ACC112 (cell line): ENCODE data around the gene COL1A2.
A peak's percentile ranks its signal among the peaks of the same experiment; 100 is the strongest.

Source experiments
- H2AFZ ChIP-seq: fragments of 200-600 bp; sonication (generic); one replicate; pipeline ENCODE4 v1.6.0; 2017; ENCODE audit warnings: antibody characterized with exemption, low read length; ENCODE audit not compliant: unreplicated experiment
- H3K27ac ChIP-seq: fragments of 200-600 bp; sonication (generic); 2 replicates; pipeline ENCODE4 v1.5.1; 2014; ENCODE audit warnings: low read depth, mild to moderate bottlenecking, antibody characterized with exemption, low read length, moderate library complexity
- H3K27me3 ChIP-seq: fragments of 200-600 bp; sonication (generic); 2 replicates; pipeline ENCODE4 v1.6.1; 2014; ENCODE audit warnings: mild to moderate bottlenecking, antibody characterized with exemption, low read length, moderate library complexity, mixed read lengths; ENCODE audit not compliant: insufficient read depth
- H3K36me3 ChIP-seq: fragments of 200-600 bp; sonication (generic); 2 replicates; pipeline ENCODE4 v1.6.1; 2016; ENCODE audit warnings: mild to moderate bottlenecking, antibody characterized with exemption, low read length, moderate library complexity, mixed read lengths; ENCODE audit not compliant: insufficient read depth
- H3K4me1 ChIP-seq: fragments of 200-600 bp; sonication (generic); one replicate; pipeline ENCODE4 v1.6.1; 2016; ENCODE audit warnings: low read length, mixed read lengths; ENCODE audit not compliant: insufficient read depth, unreplicated experiment, control insufficient read depth
- H3K4me3 ChIP-seq: fragments of 200-600 bp; sonication (generic); 2 replicates; pipeline ENCODE4 v1.5.1; 2014; ENCODE audit warnings: mild to moderate bottlenecking, low read depth, low read length
- H3K79me2 ChIP-seq: fragments of 200-600 bp; sonication (generic); one replicate; pipeline ENCODE4 v1.6.0; 2016; ENCODE audit warnings: low read length; ENCODE audit not compliant: control insufficient read depth, unreplicated experiment, insufficient read depth

The COL1A2 gene

GRCh38 chr7:94394437-94395140 lies at the start of gene COL1A2:
Gene COL1A2, plus strand, starts transcription at chr7:94394895. Its CDS starts 137 bp downstream, at chr7:94395032.
- H3K27me3 ChIP-seq, result no peaks in the 10 kb centered on the region
- peaks cover 32% of the 10 kb centered on the region for H3K4me1 ChIP-seq
- H3K27ac ChIP-seq, result peak within 1 kb of the TSS; percentile 95
- H3K36me3 ChIP-seq, result peaks cover 28% of the 10 kb centered on the region
- H3K4me3 ChIP-seq, result peak within 1 kb of the TSS; percentile 93
- peak within 1 kb of the TSS; percentile 73 for H2AFZ ChIP-seq
- H3K79me2 ChIP-seq, result peaks cover 49% of the 10 kb centered on the region

GRCh38 chr7:94345907-94346306 lies 48.8 kb upstream of the COL1A2 start:
- no peaks in the 10 kb centered on the region for H3K36me3 ChIP-seq
- no peak overlapping the region for H2AFZ ChIP-seq
- no peak overlapping the region; the same call in 1 of the 2 replicates for H3K27ac ChIP-seq
- H3K4me3 ChIP-seq, result no peak overlapping the region
- H3K4me1 ChIP-seq, result peaks cover 49% of the 10 kb centered on the region
- no peaks in the 10 kb centered on the region for H3K79me2 ChIP-seq
- no peaks in the 10 kb centered on the region for H3K27me3 ChIP-seq

GRCh38 chr7:94348142-94348541 lies 46.6 kb upstream of the COL1A2 start:
- Histone ChIP-seq H3K79me2 (no peaks in the 10 kb centered on the region), H3K36me3 (no peaks in the 10 kb centered on the region), H3K27ac (peak overlapping the region; percentile 60), H3K4me1 (peaks cover 49% of the 10 kb centered on the region), H2AFZ (peak overlapping the region; percentile 1), H3K4me3 (peak overlapping the region; percentile 3), H3K27me3 (no peaks in the 10 kb centered on the region)

- Histone ChIP-seq H2AFZ (no peak overlapping the region), H3K79me2 (no peaks in the 10 kb centered on the region), H3K36me3 (no peaks in the 10 kb centered on the region), H3K4me1 (peaks cover 33% of the 10 kb centered on the region), H3K27me3 (no peaks in the 10 kb centered on the region), H3K27ac (no peak overlapping the region), H3K4me3 (no peak overlapping the region)
These were observed 44.0 kb upstream of the COL1A2 start for GRCh38 chr7:94350734-94351133.

GRCh38 chr7:94351703-94352102 lies 43.0 kb upstream of the COL1A2 start:
- H3K27ac ChIP-seq, result no peak overlapping the region
- no peaks in the 10 kb centered on the region for H3K79me2 ChIP-seq
- no peaks in the 10 kb centered on the region for H3K27me3 ChIP-seq
- no peaks in the 10 kb centered on the region for H3K36me3 ChIP-seq
- H2AFZ ChIP-seq, result no peak overlapping the region
- no peak overlapping the region for H3K4me3 ChIP-seq
- peaks cover 23% of the 10 kb centered on the region for H3K4me1 ChIP-seq

- Histone ChIP-seq H3K79me2 (no peaks in the 10 kb centered on the region), H2AFZ (no peak overlapping the region), H3K4me1 (peaks cover 11% of the 10 kb centered on the region), H3K27ac (no peak overlapping the region), H3K36me3 (no peaks in the 10 kb centered on the region), H3K4me3 (no peak overlapping the region), H3K27me3 (no peaks in the 10 kb centered on the region)
These were observed 41.8 kb upstream of the COL1A2 start for GRCh38 chr7:94352887-94353286.

GRCh38 chr7:94354953-94355352 lies 39.7 kb upstream of the COL1A2 start:
- Histone ChIP-seq H3K4me3 (no peak overlapping the region), H3K36me3 (no peaks in the 10 kb centered on the region), H2AFZ (no peak overlapping the region), H3K27me3 (no peaks in the 10 kb centered on the region), H3K27ac (no peak overlapping the region), H3K79me2 (no peaks in the 10 kb centered on the region), H3K4me1 (no peaks in the 10 kb centered on the region)

- H2AFZ ChIP-seq, result no peak overlapping the region
- H3K27ac ChIP-seq, result no peak overlapping the region
- H3K36me3 ChIP-seq, result no peaks in the 10 kb centered on the region
- no peak overlapping the region for H3K4me3 ChIP-seq
- H3K79me2 ChIP-seq, result no peaks in the 10 kb centered on the region
- H3K4me1 ChIP-seq, result no peaks in the 10 kb centered on the region
- no peaks in the 10 kb centered on the region for H3K27me3 ChIP-seq
These were observed 39.2 kb upstream of the COL1A2 start for GRCh38 chr7:94355454-94355853.

GRCh38 chr7:94357076-94357475 lies 37.6 kb upstream of the COL1A2 start:
- Histone ChIP-seq H3K79me2 (no peaks in the 10 kb centered on the region), H2AFZ (no peak overlapping the region), H3K4me1 (no peaks in the 10 kb centered on the region), H3K36me3 (no peaks in the 10 kb centered on the region), H3K27ac (no peak overlapping the region), H3K27me3 (no peaks in the 10 kb centered on the region), H3K4me3 (no peak overlapping the region)

- no peak overlapping the region for H3K27ac ChIP-seq
- H3K4me1 ChIP-seq, result peaks cover 8% of the 10 kb centered on the region
- H2AFZ ChIP-seq, result no peak overlapping the region
- no peaks in the 10 kb centered on the region for H3K27me3 ChIP-seq
- no peaks in the 10 kb centered on the region for H3K79me2 ChIP-seq
- H3K36me3 ChIP-seq, result no peaks in the 10 kb centered on the region
- no peak overlapping the region for H3K4me3 ChIP-seq
These were observed 33.8 kb upstream of the COL1A2 start for GRCh38 chr7:94360926-94361325.

- Histone ChIP-seq H3K4me3 (no peak overlapping the region), H3K27me3 (no peaks in the 10 kb centered on the region), H3K36me3 (no peaks in the 10 kb centered on the region), H3K79me2 (no peaks in the 10 kb centered on the region), H3K4me1 (peaks cover 15% of the 10 kb centered on the region), H3K27ac (no peak overlapping the region), H2AFZ (no peak overlapping the region)
These were observed 32.4 kb upstream of the COL1A2 start for GRCh38 chr7:94362276-94362675.
